ENCODE measurements around the gene RAC2.
"Not testable (repeated sequence)": the region's sequence is repeated elsewhere in the genome, so short reads cannot be mapped to it uniquely, and the experiment has no call there.

Gene RAC2

GRCh38 chr22:37202716-37203115 lies 41.4 kb downstream of the RAC2 start:
- Mint-ChIP-seq H3K36me3 (peaks cover 8% of the 10 kb centered on the region), H3K4me1 (peaks cover 21% of the 10 kb centered on the region), H3K4me3 (no peak overlapping the region), H3K9me3 (no peaks in the 10 kb centered on the region), H3K27ac (peak overlapping the region; percentile 80)
- DNase-seq (ENCODE audit: low spot score in 2 of 2) = no peak
- no peak for ATAC-seq

GRCh38 chr22:37202001-37202555 lies 42.0 kb downstream of the RAC2 start:
- Mint-ChIP-seq H3K9me3 (no peaks in the 10 kb centered on the region), H3K4me1 (peaks cover 27% of the 10 kb centered on the region), H3K4me3 (no peak overlapping the region), H3K36me3 (peaks cover 8% of the 10 kb centered on the region), H3K27ac (no peak overlapping the region)
- ATAC-seq (no peak), DNase-seq (ENCODE audit: low spot score in 2 of 2) (no peak)

GRCh38 chr22:37201443-37201820 lies 42.6 kb downstream of the RAC2 start:
- not testable (repeated sequence) for H3K36me3 Mint-ChIP-seq; H3K9me3 Mint-ChIP-seq; ATAC-seq; H3K27ac Mint-ChIP-seq; H3K4me3 Mint-ChIP-seq; DNase-seq (ENCODE audit: low spot score in 2 of 2)
- peaks cover 32% of the 10 kb centered on the region for H3K4me1 Mint-ChIP-seq

GRCh38 chr22:37199760-37200108 lies 44.3 kb downstream of the RAC2 start:
- DNase-seq (ENCODE audit: low spot score in 2 of 2) = no peak
- Mint-ChIP-seq H3K27ac (peak overlapping the region; percentile 93), H3K4me1 (peaks cover 43% of the 10 kb centered on the region), H3K36me3 (peaks cover 8% of the 10 kb centered on the region), H3K4me3 (peak overlapping the region; percentile 86), H3K9me3 (no peaks in the 10 kb centered on the region)
- ATAC-seq = peak; percentile 0

- H3K4me1 Mint-ChIP-seq = peaks cover 48% of the 10 kb centered on the region
These were observed 44.8 kb downstream of the RAC2 start for GRCh38 chr22:37199103-37199759.

GRCh38 chr22:37198258-37199102 lies 45.6 kb downstream of the RAC2 start:
- Mint-ChIP-seq H3K4me3 (peak overlapping the region; percentile 86), H3K9me3 (no peaks in the 10 kb centered on the region), H3K4me1 (peaks cover 55% of the 10 kb centered on the region), H3K36me3 (peaks cover 8% of the 10 kb centered on the region), H3K27ac (peak overlapping the region; percentile 93)
- DNase-seq (ENCODE audit: low spot score in 2 of 2) (peak; percentile 96 to 97), ATAC-seq (peak; percentile 65)

More at GRCh38 chr22:37199103-37199759, 44.8 kb downstream of the RAC2 start:
- Mint-ChIP-seq H3K36me3 (peaks cover 8% of the 10 kb centered on the region), H3K9me3 (no peaks in the 10 kb centered on the region), H3K27ac (peak overlapping the region; percentile 93), H3K4me3 (peak overlapping the region; percentile 86)
- DNase-seq (ENCODE audit: low spot score in 2 of 2) (peak; percentile 100), ATAC-seq (peak; percentile 96)

GRCh38 chr22:37197451-37198257 lies 46.4 kb downstream of the RAC2 start:
- peaks cover 8% of the 10 kb centered on the region for H3K36me3 Mint-ChIP-seq
- H3K9me3 Mint-ChIP-seq = no peaks in the 10 kb centered on the region
- no peak for DNase-seq (ENCODE audit: low spot score in 2 of 2)

GRCh38 chr22:37196539-37197450 lies 47.3 kb downstream of the RAC2 start:
- no peak for DNase-seq (ENCODE audit: low spot score in 2 of 2)
- peaks cover 8% of the 10 kb centered on the region for H3K36me3 Mint-ChIP-seq
- H3K9me3 Mint-ChIP-seq = no peaks in the 10 kb centered on the region
- peak overlapping the region; percentile 93 for H3K27ac Mint-ChIP-seq
- no peak for ATAC-seq
- H3K4me1 Mint-ChIP-seq = peaks cover 58% of the 10 kb centered on the region
- H3K4me3 Mint-ChIP-seq = peak overlapping the region; percentile 86

More at GRCh38 chr22:37197451-37198257, 46.4 kb downstream of the RAC2 start:
- Mint-ChIP-seq H3K4me3 (peak overlapping the region; percentile 86), H3K27ac (peak overlapping the region; percentile 93), H3K4me1 (peaks cover 58% of the 10 kb centered on the region)
- no peak for ATAC-seq

GRCh38 chr22:37195921-37196320 lies 48.1 kb downstream of the RAC2 start:
- DNase-seq (ENCODE audit: low spot score in 2 of 2) (no peak), ATAC-seq (no peak)
- H3K4me1 Mint-ChIP-seq = peaks cover 58% of the 10 kb centered on the region
- H3K9me3 Mint-ChIP-seq = no peaks in the 10 kb centered on the region
- H3K4me3 Mint-ChIP-seq = no peak overlapping the region
- H3K27ac Mint-ChIP-seq = peak overlapping the region; percentile 62
- H3K36me3 Mint-ChIP-seq = peaks cover 8% of the 10 kb centered on the region

GRCh38 chr22:37194750-37195149 lies 49.3 kb downstream of the RAC2 start:
- Mint-ChIP-seq H3K4me3 (peak overlapping the region; percentile 13), H3K4me1 (peaks cover 52% of the 10 kb centered on the region), H3K36me3 (peaks cover 8% of the 10 kb centered on the region), H3K9me3 (no peaks in the 10 kb centered on the region), H3K27ac (peak overlapping the region; percentile 51)
- no peak for DNase-seq (ENCODE audit: low spot score in 2 of 2)
- ATAC-seq = no peak

- Mint-ChIP-seq H3K4me3 (peak overlapping the region; percentile 13), H3K27ac (peak overlapping the region; percentile 51), H3K36me3 (peaks cover 2% of the 10 kb centered on the region), H3K4me1 (peaks cover 47% of the 10 kb centered on the region), H3K9me3 (no peaks in the 10 kb centered on the region)
- peak; percentile 44 for ATAC-seq
- peak in 1 of 2 donors; percentile 75 for DNase-seq (ENCODE audit: low spot score in 2 of 2)
These were observed 50.4 kb downstream of the RAC2 start for GRCh38 chr22:37193629-37194191.

- peaks cover 50% of the 10 kb centered on the region for H3K4me1 Mint-ChIP-seq
- no peak overlapping the region for H3K4me3 Mint-ChIP-seq
- H3K36me3 Mint-ChIP-seq = no peaks in the 10 kb centered on the region
- peak overlapping the region; percentile 51 for H3K27ac Mint-ChIP-seq
- DNase-seq (ENCODE audit: low spot score in 2 of 2) = no peak
- no peaks in the 10 kb centered on the region for H3K9me3 Mint-ChIP-seq
- no peak for ATAC-seq
These were observed 51.3 kb downstream of the RAC2 start for GRCh38 chr22:37192741-37193140.

GRCh38 chr22:37192204-37192603 lies 51.9 kb downstream of the RAC2 start:
- Mint-ChIP-seq H3K4me3 (no peak overlapping the region), H3K4me1 (peaks cover 49% of the 10 kb centered on the region), H3K36me3 (no peaks in the 10 kb centered on the region), H3K9me3 (no peaks in the 10 kb centered on the region), H3K27ac (no peak overlapping the region)
- ATAC-seq (no peak), DNase-seq (ENCODE audit: low spot score in 2 of 2) (no peak)

GRCh38 chr22:37190262-37190780 lies 53.7 kb downstream of the RAC2 start:
- no peak overlapping the region for H3K4me3 Mint-ChIP-seq
- H3K9me3 Mint-ChIP-seq = no peaks in the 10 kb centered on the region
- ATAC-seq (no peak), DNase-seq (ENCODE audit: low spot score in 2 of 2) (no peak)
- no peaks in the 10 kb centered on the region for H3K36me3 Mint-ChIP-seq
- peaks cover 51% of the 10 kb centered on the region for H3K4me1 Mint-ChIP-seq
- no peak overlapping the region for H3K27ac Mint-ChIP-seq

All from stimulated activated effector memory CD8-positive, alpha-beta T cell treated with anti-CD3 and anti-CD28 coated beads, Interleukin-12 subunit alpha, Interleukin-12 subunit beta, amount 100 ng/mL, for 72 hours (primary cell).